OCI-LY1 (cell line): ENCODE measurements around the gene AMBRA1.

Experiments used
- H2AFZ ChIP-seq: fragments of 200-600 bp; sonication (generic), shearing (Covaris generic); 2 replicates; pipeline ENCODE4 v1.6.0; 2014; ENCODE audit warnings: antibody characterized with exemption, mild to moderate bottlenecking, low read length
- H3F3A ChIP-seq: fragments of 200-600 bp; sonication (generic), shearing (Covaris generic); 2 replicates; pipeline ENCODE4 v1.6.0; 2014; ENCODE audit warnings: mild to moderate bottlenecking, antibody characterized with exemption, low read length, moderate library complexity; ENCODE audit not compliant: insufficient read depth
- H3K27ac ChIP-seq: fragments of 200-600 bp; sonication (generic); 2 replicates; pipeline ENCODE4 v1.5.1; 2014; ENCODE audit warnings: low read length, mixed run types, mild to moderate bottlenecking, low read depth; ENCODE audit not compliant: poor library complexity, severe bottlenecking
- H3K27me3 ChIP-seq: fragments of 200-600 bp; sonication (generic); 2 replicates; pipeline ENCODE4 v1.6.0; 2014; ENCODE audit warnings: antibody characterized with exemption, mild to moderate bottlenecking, low read length, moderate library complexity; ENCODE audit not compliant: insufficient read depth
- H3K36me3 ChIP-seq: fragments of 200-600 bp; sonication (generic); 2 replicates; pipeline ENCODE4 v1.6.1; 2014; ENCODE audit warnings: mild to moderate bottlenecking, antibody characterized with exemption, low read length, moderate library complexity, mixed read lengths; ENCODE audit not compliant: insufficient read depth
- H3K4me1 ChIP-seq: fragments of 200-600 bp; sonication (generic); 2 replicates; pipeline ENCODE4 v1.5.1; 2014; ENCODE audit warnings: mild to moderate bottlenecking, low read length, moderate library complexity; ENCODE audit not compliant: insufficient read depth, severe bottlenecking
- H3K4me2 ChIP-seq: fragments of 200-600 bp; sonication (generic), shearing (Covaris generic); 2 replicates; pipeline ENCODE4 v1.6.1; 2014; ENCODE audit warnings: low read length
- H3K4me3 ChIP-seq: fragments of 200-600 bp; sonication (generic); 2 replicates; pipeline ENCODE4 v1.5.1; 2014; ENCODE audit warnings: low read length, low read depth, mild to moderate bottlenecking, mixed read lengths; ENCODE audit not compliant: poor library complexity, severe bottlenecking
- H3K79me2 ChIP-seq: fragments of 200-600 bp; shearing (Covaris generic); 2 replicates; pipeline ENCODE4 v1.6.1; 2016; ENCODE audit warnings: mixed run types, low read length, mixed read lengths; ENCODE audit not compliant: insufficient read depth
- H3K9ac ChIP-seq: fragments of 200-600 bp; sonication (generic), shearing (Covaris generic); 2 replicates; pipeline ENCODE4 v1.6.1; 2014; ENCODE audit warnings: mild to moderate bottlenecking, low read length, mixed read lengths
- H3K9me2 ChIP-seq: fragments of 200-600 bp; sonication (generic), shearing (Covaris generic); 2 replicates; pipeline ENCODE4 v1.6.1; 2014; ENCODE audit warnings: low read depth, mild to moderate bottlenecking, low read length, mixed read lengths
- H3K9me3 ChIP-seq: fragments of 200-600 bp; shearing (Covaris generic); 2 replicates; pipeline ENCODE4 v1.6.1; 2014; ENCODE audit warnings: low read length, mixed read lengths
- H4K20me1 ChIP-seq: fragments of 200-600 bp; sonication (generic), shearing (Covaris generic); 2 replicates; pipeline ENCODE4 v1.6.0; 2016; ENCODE audit warnings: mild to moderate bottlenecking, low read length; ENCODE audit not compliant: insufficient read depth
- CTCF ChIP-seq: fragments of 200-600 bp; sonication (generic), shearing (Covaris generic); IDR thresholded peaks from 2 replicates; pipeline ENCODE4 v1.5.1; 2017; ENCODE audit warnings: mild to moderate bottlenecking, antibody characterized with exemption, low read length, moderate library complexity, mixed read lengths
- EZH2 ChIP-seq: fragments of 200-600 bp; sonication (generic), shearing (Covaris generic); IDR thresholded peaks from 2 replicates; pipeline ENCODE4 v1.8.0; 2017; ENCODE audit warnings: borderline replicate concordance, mixed run types, mild to moderate bottlenecking, antibody characterized with exemption, low read length, moderate library complexity, mixed read lengths

The AMBRA1 gene

GRCh38 chr11:46383404-46383758, 210.4 kb downstream of the AMBRA1 start:
- H3F3A ChIP-seq: no peaks in the 10 kb centered on the region
- no peak overlapping the region for H2AFZ ChIP-seq
- TF ChIP-seq EZH2 (no peak), CTCF (no peak)
- H3K9ac ChIP-seq: no peak overlapping the region
- H3K9me2 ChIP-seq: no peaks in the 10 kb centered on the region
- no peak overlapping the region for H3K4me3 ChIP-seq
- H3K9me3 ChIP-seq: no peaks in the 10 kb centered on the region
- H3K79me2 ChIP-seq: no peaks in the 10 kb centered on the region
- H3K36me3 ChIP-seq: peaks cover 6% of the 10 kb centered on the region
- H3K27ac ChIP-seq: no peak overlapping the region
- peaks cover 17% of the 10 kb centered on the region for H3K4me1 ChIP-seq
- no peak overlapping the region for H3K4me2 ChIP-seq
- H4K20me1 ChIP-seq: no peaks in the 10 kb centered on the region
- no peaks in the 10 kb centered on the region for H3K27me3 ChIP-seq

- Histone ChIP-seq H3K9me2 (no peaks in the 10 kb centered on the region), H2AFZ (no peak overlapping the region), H3K9me3 (no peaks in the 10 kb centered on the region), H3K27ac (no peak overlapping the region), H3K4me2 (peak overlapping the region; percentile 41; the same call in 1 of the 2 replicates), H3F3A (no peaks in the 10 kb centered on the region), H3K9ac (no peak overlapping the region), H3K36me3 (peaks cover 12% of the 10 kb centered on the region), H3K4me3 (no peak overlapping the region), H3K4me1 (peaks cover 17% of the 10 kb centered on the region), H3K79me2 (no peaks in the 10 kb centered on the region), H4K20me1 (no peaks in the 10 kb centered on the region), H3K27me3 (no peaks in the 10 kb centered on the region)
- TF ChIP-seq EZH2 (no peak), CTCF (peak; percentile 63; the same call in 1 of the 2 replicates)
Measured at GRCh38 chr11:46382646-46383403, 211.0 kb downstream of the AMBRA1 start.

DNA sequence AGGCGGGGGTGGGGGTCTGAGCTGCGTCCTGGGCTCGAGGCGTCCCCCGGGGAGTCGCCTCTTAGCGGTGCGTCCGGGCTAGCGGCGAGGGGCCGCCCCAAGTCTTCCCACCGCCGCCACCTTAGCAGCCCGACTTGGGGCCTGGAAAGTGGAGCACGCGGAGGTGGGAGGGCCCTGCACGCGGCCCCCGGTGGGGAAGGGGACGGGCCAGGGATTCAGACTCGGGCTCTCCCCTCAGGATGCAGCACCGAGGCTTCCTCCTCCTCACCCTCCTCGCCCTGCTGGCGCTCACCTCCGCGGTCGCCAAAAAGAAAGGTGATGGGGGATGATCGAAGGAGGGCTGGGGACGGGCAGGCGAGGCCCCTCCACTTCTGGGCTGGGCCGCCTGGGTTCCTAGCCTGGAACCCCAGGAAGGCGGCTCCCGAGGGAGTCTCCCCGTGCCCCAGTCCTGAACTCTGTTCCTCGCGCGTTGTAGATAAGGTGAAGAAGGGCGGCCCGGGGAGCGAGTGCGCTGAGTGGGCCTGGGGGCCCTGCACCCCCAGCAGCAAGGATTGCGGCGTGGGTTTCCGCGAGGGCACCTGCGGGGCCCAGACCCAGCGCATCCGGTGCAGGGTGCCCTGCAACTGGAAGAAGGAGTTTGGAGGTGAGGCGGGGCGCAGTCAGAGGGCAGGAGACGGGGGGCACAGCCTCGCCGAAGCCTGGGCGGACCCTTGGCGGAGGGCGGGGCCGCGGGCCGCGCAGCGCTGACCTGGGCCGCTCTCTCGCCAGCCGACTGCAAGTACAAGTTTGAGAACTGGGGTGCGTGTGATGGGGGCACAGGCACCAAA, 211.8 kb downstream of the AMBRA1 start:
- H3K4me2 ChIP-seq: peak overlapping the region; percentile 41; the same call in 1 of the 2 replicates
- no peaks in the 10 kb centered on the region for H4K20me1 ChIP-seq
- TF ChIP-seq EZH2: no peak
- TF ChIP-seq CTCF: no peak
- H3F3A ChIP-seq: no peaks in the 10 kb centered on the region
- H3K4me1 ChIP-seq: peaks cover 17% of the 10 kb centered on the region
- H3K9me2 ChIP-seq: no peaks in the 10 kb centered on the region
- H3K4me3 ChIP-seq: peak overlapping the region; percentile 35
- no peak overlapping the region for H3K27ac ChIP-seq
- H3K36me3 ChIP-seq: peaks cover 20% of the 10 kb centered on the region
- H3K9me3 ChIP-seq: no peaks in the 10 kb centered on the region
- H3K27me3 ChIP-seq: no peaks in the 10 kb centered on the region
- H3K9ac ChIP-seq: no peak overlapping the region
- H3K79me2 ChIP-seq: no peaks in the 10 kb centered on the region
- no peak overlapping the region for H2AFZ ChIP-seq
